ENCODE measurements around the gene METAP1D.
A peak's percentile ranks its signal among the peaks of the same experiment; 100 is the strongest.
"Not testable (repeated sequence)": the region's sequence is repeated elsewhere in the genome, so short reads cannot be mapped to it uniquely, and the experiment has no call there.

METAP1D gene

GRCh38 chr2:171997031-171997430 is 2.7 kb upstream of the METAP1D start:
- DNase-seq: not testable (repeated sequence)

- DNase-seq: no peak
Observed at GRCh38 chr2:171999161-171999560, 592 bp upstream of the METAP1D start.

GRCh38 chr2:172000696-172001361 is 1.1 kb downstream of the METAP1D start:
- no peak for DNase-seq

- no peak for DNase-seq
Observed at GRCh38 chr2:172007372-172007771, 7.6 kb downstream of the METAP1D start.

GRCh38 chr2:172009823-172010222 is 10.1 kb downstream of the METAP1D start:
- DNase-seq: no peak

GRCh38 chr2:172011812-172012575 is 12.2 kb downstream of the METAP1D start:
- peak in 1 of 2 donors; percentile 50 for DNase-seq

- DNase-seq: no peak
Observed at GRCh38 chr2:172012677-172013391, 13.1 kb downstream of the METAP1D start.

- DNase-seq: peak; percentile 14 to 27
Observed at GRCh38 chr2:172013396-172013795, 13.6 kb downstream of the METAP1D start.

GRCh38 chr2:172021074-172021931 is 21.6 kb downstream of the METAP1D start:
- DNase-seq: peak; percentile 36 to 40

GRCh38 chr2:172021955-172022354 is 22.2 kb downstream of the METAP1D start:
- no peak for DNase-seq

GRCh38 chr2:172031536-172031935 is 31.8 kb downstream of the METAP1D start:
- no peak for DNase-seq

- DNase-seq: no peak
Observed at GRCh38 chr2:172038121-172038520, 38.4 kb downstream of the METAP1D start.

GRCh38 chr2:172038604-172039003 is 38.9 kb downstream of the METAP1D start:
- DNase-seq: no peak

GRCh38 chr2:172039011-172039704 is 39.4 kb downstream of the METAP1D start:
- no peak for DNase-seq

- DNase-seq: no peak
Observed at GRCh38 chr2:172040311-172040710, 40.6 kb downstream of the METAP1D start.

- DNase-seq: peak in 1 of 2 donors; percentile 12
Observed at GRCh38 chr2:172046080-172046678, 46.4 kb downstream of the METAP1D start.

- no peak for DNase-seq
Observed at GRCh38 chr2:172046866-172047565, 47.3 kb downstream of the METAP1D start.

GRCh38 chr2:172047566-172048507 is 48.1 kb downstream of the METAP1D start:
- no peak for DNase-seq
